Measurements from ENCODE around the gene CASP8. TPM values are rescaled to one million over a fixed set of nuclear protein-coding genes. Genes with fewer than 3 reads are reported as not detected.
A peak's percentile ranks its signal among the peaks of the same experiment; 100 is the strongest.

CASP8 gene
- total and polyA plus RNA-seq, 9 of the 15 experiments (the other 6 are each of a cell fraction or from before 2014, with no cell fraction given) = 10.2 to 31.4 (median 19.4) TPM

DNA sequence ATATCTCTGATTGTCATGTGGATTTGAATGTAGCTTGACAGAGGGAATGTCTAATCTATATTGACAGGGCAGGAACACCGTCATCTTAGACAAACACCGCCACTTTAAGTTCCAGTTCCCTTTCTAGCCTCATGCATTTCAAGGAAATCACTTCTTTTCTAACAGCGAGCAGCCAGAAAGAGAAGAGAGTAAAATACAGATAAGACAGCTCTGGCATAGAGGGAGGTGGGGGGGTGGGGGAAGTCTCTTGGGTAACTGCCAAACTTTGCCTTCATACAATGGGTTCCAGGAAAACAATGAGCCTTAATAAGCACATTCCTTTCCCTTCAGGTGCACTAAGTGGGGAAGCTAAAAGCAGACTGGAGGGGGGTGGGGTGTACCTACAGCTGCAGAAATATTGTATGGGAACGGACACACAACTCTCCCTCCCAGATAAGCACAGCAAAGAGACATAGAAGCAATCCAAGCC is 40.2 kb upstream of the CASP8 start (continued):
- TF ChIP-seq, protein P1, sequence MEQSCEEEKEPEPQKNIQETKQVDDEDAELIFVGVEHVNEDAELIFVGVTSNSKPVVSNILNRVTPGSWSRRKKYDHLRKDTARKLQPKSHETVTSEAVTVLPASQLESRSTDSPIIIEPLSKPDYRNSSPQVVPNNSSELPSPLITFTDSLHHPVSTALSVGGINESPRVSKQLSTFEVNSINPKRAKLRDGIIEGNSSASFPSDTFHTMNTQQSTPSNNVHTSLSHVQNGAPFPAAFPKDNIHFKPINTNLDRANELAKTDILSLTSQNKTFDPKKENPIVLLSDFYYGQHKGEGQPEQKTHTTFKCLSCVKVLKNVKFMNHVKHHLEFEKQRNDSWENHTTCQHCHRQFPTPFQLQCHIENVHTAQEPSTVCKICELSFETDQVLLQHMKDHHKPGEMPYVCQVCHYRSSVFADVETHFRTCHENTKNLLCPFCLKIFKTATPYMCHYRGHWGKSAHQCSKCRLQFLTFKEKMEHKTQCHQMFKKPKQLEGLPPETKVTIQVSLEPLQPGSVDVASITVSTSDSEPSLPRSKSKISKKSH (CRISPR knock-in tag; IDR thresholded peaks at IDR 0.05) = no peak
- TF ChIP-seq, protein P2, sequence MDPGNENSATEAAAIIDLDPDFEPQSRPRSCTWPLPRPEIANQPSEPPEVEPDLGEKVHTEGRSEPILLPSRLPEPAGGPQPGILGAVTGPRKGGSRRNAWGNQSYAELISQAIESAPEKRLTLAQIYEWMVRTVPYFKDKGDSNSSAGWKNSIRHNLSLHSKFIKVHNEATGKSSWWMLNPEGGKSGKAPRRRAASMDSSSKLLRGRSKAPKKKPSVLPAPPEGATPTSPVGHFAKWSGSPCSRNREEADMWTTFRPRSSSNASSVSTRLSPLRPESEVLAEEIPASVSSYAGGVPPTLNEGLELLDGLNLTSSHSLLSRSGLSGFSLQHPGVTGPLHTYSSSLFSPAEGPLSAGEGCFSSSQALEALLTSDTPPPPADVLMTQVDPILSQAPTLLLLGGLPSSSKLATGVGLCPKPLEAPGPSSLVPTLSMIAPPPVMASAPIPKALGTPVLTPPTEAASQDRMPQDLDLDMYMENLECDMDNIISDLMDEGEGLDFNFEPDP (CRISPR knock-in tag; IDR thresholded peaks at IDR 0.05) = no peak
- TF ChIP-seq SIRT6 (IDR thresholded peaks at IDR 0.05; ENCODE audit: low read depth, low read length) = no peak
- TF ChIP-seq, protein P3, sequence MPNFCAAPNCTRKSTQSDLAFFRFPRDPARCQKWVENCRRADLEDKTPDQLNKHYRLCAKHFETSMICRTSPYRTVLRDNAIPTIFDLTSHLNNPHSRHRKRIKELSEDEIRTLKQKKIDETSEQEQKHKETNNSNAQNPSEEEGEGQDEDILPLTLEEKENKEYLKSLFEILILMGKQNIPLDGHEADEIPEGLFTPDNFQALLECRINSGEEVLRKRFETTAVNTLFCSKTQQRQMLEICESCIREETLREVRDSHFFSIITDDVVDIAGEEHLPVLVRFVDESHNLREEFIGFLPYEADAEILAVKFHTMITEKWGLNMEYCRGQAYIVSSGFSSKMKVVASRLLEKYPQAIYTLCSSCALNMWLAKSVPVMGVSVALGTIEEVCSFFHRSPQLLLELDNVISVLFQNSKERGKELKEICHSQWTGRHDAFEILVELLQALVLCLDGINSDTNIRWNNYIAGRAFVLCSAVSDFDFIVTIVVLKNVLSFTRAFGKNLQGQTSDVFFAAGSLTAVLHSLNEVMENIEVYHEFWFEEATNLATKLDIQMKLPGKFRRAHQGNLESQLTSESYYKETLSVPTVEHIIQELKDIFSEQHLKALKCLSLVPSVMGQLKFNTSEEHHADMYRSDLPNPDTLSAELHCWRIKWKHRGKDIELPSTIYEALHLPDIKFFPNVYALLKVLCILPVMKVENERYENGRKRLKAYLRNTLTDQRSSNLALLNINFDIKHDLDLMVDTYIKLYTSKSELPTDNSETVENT (CRISPR knock-in tag; IDR thresholded peaks at IDR 0.05) = no peak
- TF ChIP-seq, protein P4, sequence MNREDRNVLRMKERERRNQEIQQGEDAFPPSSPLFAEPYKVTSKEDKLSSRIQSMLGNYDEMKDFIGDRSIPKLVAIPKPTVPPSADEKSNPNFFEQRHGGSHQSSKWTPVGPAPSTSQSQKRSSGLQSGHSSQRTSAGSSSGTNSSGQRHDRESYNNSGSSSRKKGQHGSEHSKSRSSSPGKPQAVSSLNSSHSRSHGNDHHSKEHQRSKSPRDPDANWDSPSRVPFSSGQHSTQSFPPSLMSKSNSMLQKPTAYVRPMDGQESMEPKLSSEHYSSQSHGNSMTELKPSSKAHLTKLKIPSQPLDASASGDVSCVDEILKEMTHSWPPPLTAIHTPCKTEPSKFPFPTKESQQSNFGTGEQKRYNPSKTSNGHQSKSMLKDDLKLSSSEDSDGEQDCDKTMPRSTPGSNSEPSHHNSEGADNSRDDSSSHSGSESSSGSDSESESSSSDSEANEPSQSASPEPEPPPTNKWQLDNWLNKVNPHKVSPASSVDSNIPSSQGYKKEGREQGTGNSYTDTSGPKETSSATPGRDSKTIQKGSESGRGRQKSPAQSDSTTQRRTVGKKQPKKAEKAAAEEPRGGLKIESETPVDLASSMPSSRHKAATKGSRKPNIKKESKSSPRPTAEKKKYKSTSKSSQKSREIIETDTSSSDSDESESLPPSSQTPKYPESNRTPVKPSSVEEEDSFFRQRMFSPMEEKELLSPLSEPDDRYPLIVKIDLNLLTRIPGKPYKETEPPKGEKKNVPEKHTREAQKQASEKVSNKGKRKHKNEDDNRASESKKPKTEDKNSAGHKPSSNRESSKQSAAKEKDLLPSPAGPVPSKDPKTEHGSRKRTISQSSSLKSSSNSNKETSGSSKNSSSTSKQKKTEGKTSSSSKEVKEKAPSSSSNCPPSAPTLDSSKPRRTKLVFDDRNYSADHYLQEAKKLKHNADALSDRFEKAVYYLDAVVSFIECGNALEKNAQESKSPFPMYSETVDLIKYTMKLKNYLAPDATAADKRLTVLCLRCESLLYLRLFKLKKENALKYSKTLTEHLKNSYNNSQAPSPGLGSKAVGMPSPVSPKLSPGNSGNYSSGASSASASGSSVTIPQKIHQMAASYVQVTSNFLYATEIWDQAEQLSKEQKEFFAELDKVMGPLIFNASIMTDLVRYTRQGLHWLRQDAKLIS (CRISPR knock-in tag; IDR thresholded peaks at IDR 0.05) = no peak
- no peak for TF ChIP-seq HDAC8 (tag; IDR thresholded peaks at IDR 0.05)
- TF ChIP-seq STAT5A (IDR thresholded peaks at IDR 0.05; ENCODE audit: borderline replicate concordance, low read length) = peak; percentile 72
- no peak for TF ChIP-seq SMAD2 (IDR thresholded peaks at IDR 0.05; ENCODE audit: low read depth, low read length)
- TF ChIP-seq ZNF444 (CRISPR knock-in tag; IDR thresholded peaks at IDR 0.05) = no peak
- TF ChIP-seq FOXA3 (CRISPR knock-in tag; conservative IDR thresholded peaks at IDR 0.05 in 1 of 2, IDR thresholded peaks at IDR 0.05 in 1 of 2) = peak; percentile 17 to 55; a peak in 1 of 4 replicates
- no peak for TF ChIP-seq ETV1 (tag; conservative IDR thresholded peaks at IDR 0.05; ENCODE audit: low read depth)
- TF ChIP-seq, protein P5, sequence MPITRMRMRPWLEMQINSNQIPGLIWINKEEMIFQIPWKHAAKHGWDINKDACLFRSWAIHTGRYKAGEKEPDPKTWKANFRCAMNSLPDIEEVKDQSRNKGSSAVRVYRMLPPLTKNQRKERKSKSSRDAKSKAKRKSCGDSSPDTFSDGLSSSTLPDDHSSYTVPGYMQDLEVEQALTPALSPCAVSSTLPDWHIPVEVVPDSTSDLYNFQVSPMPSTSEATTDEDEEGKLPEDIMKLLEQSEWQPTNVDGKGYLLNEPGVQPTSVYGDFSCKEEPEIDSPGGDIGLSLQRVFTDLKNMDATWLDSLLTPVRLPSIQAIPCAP (CRISPR knock-in tag; IDR thresholded peaks at IDR 0.05; ENCODE audit: borderline replicate concordance) = no peak
